ES-I3 (cell line): Measurements from ENCODE around the gene ALKBH2.

Source experiments
- H3K36me3 ChIP-seq: 2 replicates; pipeline ENCODE4 v1.6.1; 2013; ENCODE audit warnings: mild to moderate bottlenecking, low read length, control low read depth, moderate library complexity; ENCODE audit not compliant: insufficient read depth
- H3K4me1 ChIP-seq: 2 replicates; pipeline ENCODE4 v1.6.1; 2013; ENCODE audit warnings: mild to moderate bottlenecking, control low read depth, low read length; ENCODE audit not compliant: insufficient read depth
- H3K9ac ChIP-seq: 2 replicates; pipeline ENCODE4 v1.6.1; 2013; ENCODE audit warnings: low read depth, mild to moderate bottlenecking, low read length, moderate library complexity
- H3K9me3 ChIP-seq: 2 replicates; pipeline ENCODE4 v1.6.1; 2013; ENCODE audit warnings: mild to moderate bottlenecking, low read length, moderate library complexity; ENCODE audit not compliant: control insufficient read depth, insufficient read depth

ALKBH2 gene

GRCh38 chr12:109044241-109044640, 49.0 kb downstream of the ALKBH2 start:
- Histone ChIP-seq H3K4me1 (no peaks in the 10 kb centered on the region), H3K36me3 (no peaks in the 10 kb centered on the region), H3K9me3 (no peaks in the 10 kb centered on the region), H3K9ac (no peak overlapping the region)
